ENCODE data around the gene ABCC5.

Gene ABCC5

GRCh38 chr3:183968666-183969245 lies 48.9 kb downstream of the ABCC5 start:
- no peak for DNase-seq

GRCh38 chr3:183967693-183968092 lies 50.0 kb downstream of the ABCC5 start:
- DNase-seq: no peak

DNA sequence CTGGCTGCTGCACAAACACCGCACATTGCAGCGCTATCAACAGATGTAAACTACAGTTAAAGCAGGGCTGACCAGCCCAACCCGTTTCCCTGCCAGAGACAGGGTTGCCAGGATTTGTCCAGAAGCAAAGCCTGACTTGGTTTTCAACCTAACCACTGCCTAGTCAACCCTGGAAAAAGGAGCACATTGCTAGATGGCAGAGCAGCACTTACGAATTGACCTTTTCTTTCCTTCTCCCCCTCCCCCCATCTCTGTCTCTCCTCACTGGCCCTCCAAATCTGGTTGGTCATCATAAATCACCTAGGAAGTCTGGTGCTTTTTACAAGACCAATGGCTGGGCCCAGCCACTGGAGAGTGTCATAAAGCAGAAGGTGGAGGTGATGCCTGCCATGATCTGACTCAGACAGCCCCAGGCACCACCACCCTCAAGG lies 51.3 kb downstream of the ABCC5 start:
- no peak for DNase-seq

- DNase-seq: no peak
These were observed 54.9 kb downstream of the ABCC5 start for GRCh38 chr3:183962807-183963206.

DNA sequence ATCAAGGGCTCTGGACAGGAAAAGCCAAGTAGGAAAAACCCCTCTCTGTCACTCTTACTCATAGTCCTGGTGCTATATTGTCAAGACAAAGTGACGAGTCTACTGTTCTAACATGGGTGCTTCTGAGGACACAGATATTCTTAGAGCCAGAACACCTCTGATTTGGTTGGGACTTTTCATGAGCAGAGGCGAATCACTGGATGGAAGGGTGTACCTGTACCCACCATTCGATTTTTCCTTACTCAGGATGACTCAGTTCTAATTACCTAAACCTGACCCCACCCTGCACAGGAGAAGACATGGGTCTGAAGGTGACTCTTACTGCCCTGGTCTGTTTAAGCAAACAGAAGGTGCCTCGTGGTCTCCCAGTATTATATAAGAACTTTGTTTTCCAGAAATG lies 58.5 kb downstream of the ABCC5 start:
- no peak for DNase-seq

DNA sequence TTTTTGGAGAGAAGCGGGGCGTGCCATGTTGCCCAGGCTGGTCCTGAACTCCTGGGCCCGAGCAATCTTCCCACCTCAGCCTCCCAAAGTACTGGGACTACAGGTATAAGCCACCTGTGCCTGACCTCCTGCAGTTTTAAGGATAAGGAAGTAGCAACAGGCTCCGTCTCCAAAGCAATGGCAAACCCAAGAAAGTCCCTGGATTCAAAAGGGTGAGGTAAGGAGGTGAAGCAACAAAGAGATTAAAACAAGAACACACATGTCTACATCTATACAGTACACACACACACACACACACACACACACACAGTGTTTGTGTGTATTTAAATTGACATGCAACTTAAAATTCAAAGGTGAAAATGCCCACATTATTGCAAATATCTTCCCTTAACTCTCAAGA lies 58.9 kb downstream of the ABCC5 start:
- no peak for DNase-seq

- DNase-seq: no peak
These were observed 59.5 kb downstream of the ABCC5 start for GRCh38 chr3:183958226-183958625.

DNA sequence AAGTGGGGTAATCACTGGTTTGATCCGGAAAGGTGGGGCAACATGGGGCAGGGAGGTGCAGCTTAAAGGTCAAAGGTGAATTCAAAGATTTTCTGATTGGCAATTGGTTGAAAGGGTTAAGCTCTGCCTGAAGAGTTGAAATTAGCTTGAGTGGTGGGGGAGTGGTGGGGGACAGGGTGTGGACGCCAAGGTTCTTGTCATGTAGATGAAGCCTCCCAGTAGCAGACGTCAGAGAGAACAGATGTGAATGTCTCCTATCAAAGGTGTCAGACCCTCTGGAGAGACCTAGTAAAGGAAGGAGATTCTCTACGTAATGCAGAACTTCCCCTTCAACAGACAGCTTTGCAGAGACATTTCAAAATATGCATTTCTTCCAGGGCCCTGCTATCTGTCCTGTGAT lies 62.8 kb downstream of the ABCC5 start:
- DNase-seq: no peak

DNA sequence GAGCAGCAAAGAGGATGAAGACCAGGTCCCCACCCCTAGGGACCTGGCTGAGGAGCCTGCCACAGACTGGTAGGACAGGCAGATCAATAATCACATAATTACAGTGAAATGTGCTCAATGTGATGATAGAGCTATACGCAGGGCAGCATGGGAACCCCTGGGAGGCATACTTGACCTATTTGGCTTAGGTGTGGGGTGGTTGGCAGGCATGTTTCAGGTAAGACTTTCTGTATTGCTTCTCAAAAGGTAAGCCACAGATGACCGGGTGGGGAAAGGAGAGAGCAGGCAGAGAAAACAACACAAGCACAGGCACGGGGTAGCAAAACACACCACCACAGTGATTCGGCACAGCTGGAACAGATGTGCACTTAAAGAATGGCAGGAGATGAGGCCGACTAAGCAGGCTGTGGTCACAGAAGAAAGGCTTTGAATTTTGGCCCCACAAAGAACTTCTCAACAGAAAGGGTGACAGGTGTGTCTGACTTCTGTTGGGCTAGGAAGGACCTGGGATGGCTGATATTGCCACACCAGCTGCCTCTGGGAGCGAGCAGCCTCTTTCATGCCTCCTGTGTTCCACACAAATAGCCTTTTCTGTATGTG lies 64.1 kb downstream of the ABCC5 start:
- DNase-seq: no peak

- no peak for DNase-seq
These were observed 66.2 kb downstream of the ABCC5 start for GRCh38 chr3:183951459-183951858.

- DNase-seq: no peak
These were observed 68.0 kb downstream of the ABCC5 start for GRCh38 chr3:183949690-183950089.

DNA sequence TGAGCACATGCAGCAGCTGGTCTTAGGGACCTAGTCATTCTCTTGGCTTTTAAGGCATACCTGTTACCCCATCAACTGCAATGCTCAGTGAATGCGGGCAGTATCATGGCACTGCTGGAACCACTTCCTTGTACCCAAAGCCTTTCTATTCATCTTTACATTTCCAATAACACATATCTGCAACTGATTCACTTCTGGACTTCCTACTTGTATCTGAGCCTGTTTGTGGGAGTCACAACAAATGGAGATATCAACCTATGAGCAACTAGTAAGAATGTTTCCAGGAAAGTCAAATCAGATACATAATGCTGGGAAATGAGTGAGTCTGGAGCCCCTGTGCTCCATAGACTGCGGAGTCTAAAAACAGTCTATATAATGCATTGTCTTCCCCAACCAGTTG lies 71.6 kb downstream of the ABCC5 start:
- no peak for DNase-seq

- no peak for DNase-seq
These were observed 72.9 kb downstream of the ABCC5 start for GRCh38 chr3:183944775-183945174.

DNA sequence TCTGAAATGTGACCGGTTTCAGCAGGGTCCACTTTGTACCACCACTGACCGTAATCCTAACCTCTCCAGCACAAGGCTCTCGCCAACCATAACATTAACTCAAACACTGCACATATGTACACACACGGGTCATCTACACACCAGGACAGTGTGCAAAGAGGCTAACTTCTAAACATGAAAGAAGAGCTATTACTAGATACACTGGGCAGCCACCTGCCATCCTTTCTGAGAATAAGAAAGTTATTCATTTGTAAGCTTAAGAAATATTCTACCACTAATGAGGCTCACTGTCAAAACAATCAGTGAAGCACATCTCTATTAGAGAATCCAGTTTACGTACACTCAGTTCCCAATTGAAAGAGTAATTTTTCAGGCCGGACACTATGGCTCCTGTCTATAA lies 73.9 kb downstream of the ABCC5 start:
- DNase-seq: no peak

DNA sequence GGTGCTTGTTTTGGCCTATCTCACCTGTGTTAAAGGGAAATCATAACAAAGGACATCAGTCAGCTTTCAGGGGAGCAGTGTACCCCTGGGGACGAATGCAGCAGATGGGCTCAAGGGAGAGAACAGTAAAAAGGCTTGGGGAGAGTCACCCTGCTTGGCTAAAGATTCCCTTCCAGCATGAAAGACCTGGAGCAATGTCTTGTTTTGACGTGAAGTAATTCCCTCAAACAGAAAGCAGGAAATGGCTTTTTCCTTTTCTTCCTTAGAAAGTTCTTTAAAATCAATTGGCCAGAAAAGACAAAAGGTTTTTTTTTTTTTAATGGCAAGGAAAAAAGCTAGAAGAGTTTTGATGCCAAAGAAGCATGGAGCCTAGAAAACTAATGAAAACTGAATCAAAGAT lies 76.5 kb downstream of the ABCC5 start:
- no peak for DNase-seq

- DNase-seq: no peak
These were observed 79.9 kb downstream of the ABCC5 start for GRCh38 chr3:183937601-183938286.

DNA sequence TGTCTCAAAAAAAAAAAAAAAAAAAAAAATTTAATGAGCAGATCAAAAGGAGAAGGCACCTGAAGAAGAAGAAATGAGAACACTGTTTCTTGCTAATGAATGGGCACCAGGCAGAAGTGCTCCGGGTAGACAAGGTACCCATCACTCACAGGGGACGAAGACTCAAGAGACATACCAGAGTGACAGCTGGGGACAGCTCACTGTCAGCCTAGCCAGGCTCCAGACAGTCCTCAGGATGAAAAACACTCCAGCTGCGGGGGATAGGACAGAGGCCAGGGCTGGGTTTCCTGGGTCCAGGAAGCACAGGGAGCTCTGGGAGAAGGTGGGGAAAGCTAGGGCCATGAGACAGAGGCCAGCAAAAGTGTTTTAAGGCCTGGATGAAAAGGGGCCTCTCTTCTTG lies 84.5 kb downstream of the ABCC5 start:
- no peak for DNase-seq

GRCh38 chr3:183931881-183932280 lies 85.8 kb downstream of the ABCC5 start:
- DNase-seq: no peak

- peak; percentile 80 for DNase-seq
These were observed 87.6 kb downstream of the ABCC5 start for GRCh38 chr3:183930086-183930485.

DNA sequence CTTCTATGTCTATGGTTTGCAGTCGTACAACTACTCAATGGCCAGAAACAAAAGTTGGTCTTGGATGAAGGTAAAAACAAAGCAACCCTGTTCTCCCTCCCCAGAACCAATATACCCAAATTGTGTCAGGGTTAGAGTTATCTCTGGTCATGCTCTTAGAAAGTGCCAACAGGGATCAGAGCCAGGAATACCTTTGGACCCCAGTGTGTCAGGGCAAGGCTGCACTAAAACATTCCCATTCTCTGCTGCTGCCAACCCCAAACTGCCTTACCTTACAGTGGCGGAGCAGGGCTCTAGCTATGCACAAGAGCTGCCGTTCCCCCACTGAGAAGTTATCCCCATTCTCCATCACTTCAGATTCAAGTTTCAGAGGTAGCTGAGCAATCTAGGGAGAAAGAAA lies 90.6 kb downstream of the ABCC5 start:
- no peak for DNase-seq

DNA sequence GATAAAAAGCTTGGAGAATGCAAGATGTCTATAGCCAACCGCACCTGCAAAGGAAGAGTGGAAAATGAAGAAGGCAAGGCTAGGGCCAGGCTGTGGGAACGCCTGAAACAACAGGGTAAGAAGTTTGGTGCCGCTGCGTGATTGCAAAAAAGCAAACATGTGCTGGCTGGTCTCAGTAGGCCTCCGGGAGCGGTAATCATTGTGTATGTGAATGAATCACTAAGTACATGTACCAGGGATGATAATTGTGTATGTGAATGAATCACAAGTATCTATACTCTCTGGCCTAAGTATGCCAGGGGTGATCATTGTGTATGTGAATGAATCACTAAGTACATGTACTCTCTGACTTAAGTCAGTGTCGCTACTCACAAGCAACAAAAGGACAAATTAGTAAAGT lies 92.7 kb downstream of the ABCC5 start:
- no peak for DNase-seq

DNA sequence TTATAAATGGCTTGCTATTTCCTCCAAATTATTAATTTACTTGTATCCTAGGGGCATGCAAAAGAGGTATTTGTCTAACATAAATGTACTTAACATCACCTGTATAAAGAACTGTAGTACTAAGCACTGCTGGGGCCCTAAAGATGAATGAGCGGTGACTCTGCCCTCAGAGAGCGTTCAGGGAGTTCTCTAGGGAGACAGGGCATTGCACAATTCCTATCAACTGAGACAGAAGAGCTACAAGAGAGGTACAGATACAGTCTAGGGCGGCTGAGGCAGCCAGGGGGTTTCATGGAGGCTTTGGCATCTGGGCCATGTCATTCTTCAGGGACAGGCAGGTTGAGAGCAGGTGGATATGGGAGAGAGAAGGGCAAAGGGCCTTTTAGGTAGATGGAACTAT lies 93.1 kb downstream of the ABCC5 start:
- DNase-seq: no peak

DNA sequence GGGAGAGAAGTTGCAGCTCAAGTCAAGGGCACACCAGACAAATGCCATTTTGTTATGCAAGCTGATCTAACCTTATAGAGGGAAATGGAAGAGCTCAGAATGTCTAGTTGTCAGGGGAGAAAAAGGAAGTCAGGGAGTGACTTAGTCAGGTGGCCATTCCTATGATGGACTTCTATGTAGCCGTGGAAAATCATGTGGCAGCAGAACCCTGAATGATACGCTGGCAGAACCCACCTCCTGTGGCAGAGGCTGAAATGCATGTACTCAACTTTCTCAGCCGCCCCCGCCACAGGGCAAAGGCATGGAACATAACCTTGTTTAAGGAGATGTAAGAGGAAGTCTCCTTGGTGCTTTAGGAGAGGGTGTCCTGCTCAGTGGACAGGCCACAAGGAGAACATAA lies 95.3 kb downstream of the ABCC5 start:
- no peak for DNase-seq

- DNase-seq: no peak
These were observed 96.6 kb downstream of the ABCC5 start for GRCh38 chr3:183921096-183921495.

GRCh38 chr3:183920416-183920815 lies 97.3 kb downstream of the ABCC5 start:
- no peak for DNase-seq

Data from NCI-H146 (cell line).